Caco-2 (cell line): Measurements from ENCODE around the gene HMCN1. TPM values are rescaled to one million over a fixed set of nuclear protein-coding genes. Genes with fewer than 3 reads are reported as not detected.
"Not testable (repeated sequence)": the region's sequence is repeated elsewhere in the genome, so short reads cannot be mapped to it uniquely, and the experiment has no call there.

Source experiments
- BruUV-seq: library from RNA; stranded (reverse); fragments of 400-500 nt; replicated peaks from 2 replicates; lab custom pipeline; 2021; lab: Mats Ljungman, UMichigan
- CTCF ChIA-PET: fragments of 300-600 bp; sonication (Branson Sonifier 250); formaldehyde crosslinking; loops from one replicate; lab custom pipeline; 2022; ENCODE audit warnings: antibody characterized with exemption; lab: Charles Lee
- POLR2A ChIA-PET: fragments of 300-600 bp; sonication (Branson Sonifier 250); formaldehyde crosslinking; loops from one replicate; lab custom pipeline; 2022; ENCODE audit warnings: antibody characterized with exemption; lab: Charles Lee
- DNase-seq, 2 experiments: peaks; one replicate each; pipeline versions ENCODE4 v3.0.0 to v3.0.0-alpha.2; 2020 to 2022
- H3K27me3 ChIP-seq: replicated peaks from 2 replicates; pipeline ENCODE4 v1.6.0; 2011; ENCODE audit warnings: low read length; ENCODE audit not compliant: control insufficient read depth, insufficient read depth
- H3K36me3 ChIP-seq: 2 replicates; pipeline ENCODE4 v1.5.1; 2011; ENCODE audit warnings: low read length; ENCODE audit not compliant: control insufficient read depth, insufficient read depth
- H3K4me1 ChIP-seq: fragments of 250-450 bp; sonication (Bioruptor Pico); 2 replicates; pipeline ENCODE4 v1.5.1; 2020; ENCODE audit warnings: mild to moderate bottlenecking
- H3K4me3 ChIP-seq: 2 replicates; pipeline ENCODE4 v1.5.1; 2011; ENCODE audit warnings: low read depth, mild to moderate bottlenecking, control low read depth, low read length
- H3K9me3 ChIP-seq: fragments of 250-450 bp; sonication (Bioruptor Pico); 2 replicates; pipeline ENCODE4 v1.5.1; 2020; ENCODE audit warnings: mild to moderate bottlenecking, moderate library complexity
- H3K27ac Mint-ChIP-seq: one replicate; pipeline ENCODE4 v1.8.0; 2022; ENCODE audit warnings: mixed read lengths; ENCODE audit not compliant: unreplicated experiment
- H3K27me3 Mint-ChIP-seq: one replicate; pipeline ENCODE4 v1.8.0; 2022; ENCODE audit warnings: mixed read lengths; ENCODE audit not compliant: insufficient read depth, unreplicated experiment
- H3K36me3 Mint-ChIP-seq: one replicate; pipeline ENCODE4 v1.8.0; 2022; ENCODE audit warnings: mild to moderate bottlenecking, mixed read lengths; ENCODE audit not compliant: insufficient read depth, unreplicated experiment
- H3K4me1 Mint-ChIP-seq: one replicate; pipeline ENCODE4 v1.8.0; 2022; ENCODE audit warnings: low read depth, mixed read lengths; ENCODE audit not compliant: unreplicated experiment
- H3K4me3 Mint-ChIP-seq: one replicate; pipeline ENCODE4 v1.8.0; 2022; ENCODE audit warnings: mild to moderate bottlenecking, moderate library complexity, mixed read lengths; ENCODE audit not compliant: unreplicated experiment
- H3K9me3 Mint-ChIP-seq: one replicate; pipeline ENCODE4 v1.8.0; 2022; ENCODE audit warnings: mixed read lengths; ENCODE audit not compliant: unreplicated experiment
- CTCF ChIP-seq, 2 experiments: fragments of 200-600 bp in 1 of 2; IDR thresholded peaks; 1 replicate in 1 of 2; 2 replicates in 1 of 2; pipeline versions ENCODE4 v1.5.1 to v1.8.0; 2011 to 2022; ENCODE audit warnings: antibody characterized with exemption in 1 of 2, control low read depth in 1 of 2, inconsistent platforms in 1 of 2, low read depth in 1 of 2, low read length in 1 of 2, mild to moderate bottlenecking in 1 of 2, moderate library complexity in 1 of 2; ENCODE audit not compliant: insufficient read depth in 1 of 2, severe bottlenecking in 1 of 2, unreplicated experiment in 1 of 2
- intact Hi-C: fragments of 100-400 bp; cut with micrococcal nuclease; formaldehyde crosslinking; loops from one replicate; pipeline ENCODE4 v1.10.0; 2022; ENCODE audit not compliant: unreplicated experiment
- total RNA-seq: library from RNA; stranded (reverse); gene quantifications from 2 replicates; pipeline ENCODE4 v1.2.3, GENCODE V29; 2022

HMCN1 gene
- total RNA-seq, 1 experiment from 2014 or later: 0.02 TPM

GRCh38 chr1:186155594-186155993 lies 421.4 kb downstream of the HMCN1 start:
- CTCF ChIA-PET: interaction anchor here (0.6 to 2.4 kb wide), 8 partner anchors 9 to 651 kb away, joined by 3 to 12 read pairs (median 4); no protein-coding TSS in a partner anchor
- no peaks in the 10 kb centered on the region for H3K9me3 ChIP-seq
- BruUV-seq: no TSS peak
- H3K4me3 Mint-ChIP-seq: no peak overlapping the region
- H3K27ac Mint-ChIP-seq: no peak overlapping the region
- H3K4me3 ChIP-seq: no peak overlapping the region
- H3K27me3 Mint-ChIP-seq: peaks cover 3% of the 10 kb centered on the region
- TF ChIP-seq CTCF (IDR thresholded peaks at IDR 0.05; ENCODE audit: insufficient read depth in 1 of 2, low read depth in 1 of 2, low read length in 1 of 2, severe bottlenecking in 1 of 2, unreplicated experiment in 1 of 2): peak; percentile 49 to 55
- intact Hi-C loops: loop anchor here (1.0 kb wide), 2 partner anchors 57 to 342 kb away; no protein-coding TSS in a partner anchor
- H3K36me3 ChIP-seq: no peaks in the 10 kb centered on the region
- H3K9me3 Mint-ChIP-seq: no peaks in the 10 kb centered on the region
- H3K27me3 ChIP-seq: no peaks in the 10 kb centered on the region
- DNase-seq: peak in 1 of 2 experiments; percentile 28
- no peaks in the 10 kb centered on the region for H3K36me3 Mint-ChIP-seq
- H3K4me1 ChIP-seq: peaks cover 15% of the 10 kb centered on the region
- POLR2A ChIA-PET: no interaction called here
- H3K4me1 Mint-ChIP-seq: peaks cover 8% of the 10 kb centered on the region

- POLR2A ChIA-PET, BruUV-seq: not testable (repeated sequence)
- peaks cover 19% of the 10 kb centered on the region for H3K9me3 Mint-ChIP-seq
Measured at GRCh38 chr1:186162895-186163294, 428.7 kb downstream of the HMCN1 start.

GRCh38 chr1:186164773-186165172 lies 430.6 kb downstream of the HMCN1 start:
- intact Hi-C loops: no loop called here
- no peaks in the 10 kb centered on the region for H3K27me3 ChIP-seq
- no peaks in the 10 kb centered on the region for H3K4me1 ChIP-seq
- Mint-ChIP-seq H3K36me3 (no peaks in the 10 kb centered on the region), H3K27me3 (no peaks in the 10 kb centered on the region), H3K4me3 (no peak overlapping the region), H3K9me3 (peaks cover 19% of the 10 kb centered on the region), H3K27ac (no peak overlapping the region), H3K4me1 (no peaks in the 10 kb centered on the region)
- no peak overlapping the region for H3K4me3 ChIP-seq
- ChIA-PET POLR2A (no interaction called here), CTCF (no interaction called here)
- no TSS peak for BruUV-seq
- no peak for DNase-seq
- no peak for TF ChIP-seq CTCF (IDR thresholded peaks at IDR 0.05; ENCODE audit: insufficient read depth in 1 of 2, low read depth in 1 of 2, low read length in 1 of 2, severe bottlenecking in 1 of 2, unreplicated experiment in 1 of 2)
- no peaks in the 10 kb centered on the region for H3K36me3 ChIP-seq
- H3K9me3 ChIP-seq: no peaks in the 10 kb centered on the region

More at GRCh38 chr1:186162895-186163294, 428.7 kb downstream of the HMCN1 start:
- H3K4me3 Mint-ChIP-seq: peak overlapping the region; percentile 33
- H3K9me3 ChIP-seq, H3K27ac Mint-ChIP-seq, intact Hi-C loops, H3K36me3 ChIP-seq, H3K4me1 ChIP-seq, H3K27me3 ChIP-seq, H3K4me3 ChIP-seq, H3K36me3 Mint-ChIP-seq, CTCF ChIA-PET, H3K4me1 Mint-ChIP-seq, H3K27me3 Mint-ChIP-seq: not testable (repeated sequence)
- peak; percentile 11 to 40 for DNase-seq
